HG02981 (cell line): ENCODE results near the gene LMCD1.
A peak's percentile ranks its signal among the peaks of the same experiment; 100 is the strongest.

Experiments
- ATAC-seq: cut with Tn5 transposase; IDR thresholded peaks from one replicate; pipeline ENCODE4 v1.9.1; 2021; ENCODE audit warnings: mild to moderate bottlenecking, moderate library complexity; ENCODE audit not compliant: unreplicated experiment

LMCD1 gene

DNA sequence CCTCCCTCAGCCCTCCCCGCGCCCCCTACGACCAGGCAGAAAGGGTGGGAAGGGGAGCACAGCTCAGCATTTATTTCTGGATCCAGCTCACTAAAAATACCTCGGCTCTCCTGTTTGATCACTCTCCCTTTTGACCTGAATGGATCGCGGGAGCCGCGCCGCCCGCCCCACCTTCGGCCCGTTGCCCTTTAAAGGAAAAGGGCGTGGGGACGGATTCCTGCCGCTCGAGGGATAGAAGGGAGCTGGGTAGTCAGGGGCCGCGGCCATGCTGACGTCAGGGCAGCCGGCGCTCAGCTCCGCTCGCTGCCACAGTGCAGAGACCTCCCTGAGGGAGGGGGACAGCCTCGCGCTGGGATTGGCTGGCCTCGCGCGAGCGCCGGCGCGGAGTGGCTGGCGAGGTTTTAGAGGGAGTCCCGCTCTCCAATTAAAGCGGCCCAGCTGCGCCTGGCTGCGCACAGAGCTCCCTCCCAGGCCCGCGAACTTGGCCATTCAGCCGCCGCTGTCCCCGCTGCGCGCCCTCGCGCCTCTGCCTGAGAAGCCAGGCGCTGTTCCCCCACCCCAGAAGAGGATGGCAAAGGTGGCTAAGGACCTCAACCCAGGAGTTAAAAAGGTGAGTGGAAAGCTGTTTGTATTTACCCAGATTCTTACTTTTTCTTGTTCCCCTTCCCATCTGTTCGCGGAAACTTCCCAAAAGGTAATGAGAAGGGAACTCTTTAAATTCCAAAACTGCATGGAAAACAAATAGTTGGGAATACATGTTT lies at the start of gene LMCD1:
LMCD1 (plus strand) TSS at position 453 of the 761 bp plus-strand sequence; CDS start at position 569, 116 bp downstream.
- ATAC-seq: peak; percentile 94

- no peak for ATAC-seq
Measured at GRCh38 chr3:8452112-8452511, 49.5 kb upstream of the LMCD1 start.

DNA sequence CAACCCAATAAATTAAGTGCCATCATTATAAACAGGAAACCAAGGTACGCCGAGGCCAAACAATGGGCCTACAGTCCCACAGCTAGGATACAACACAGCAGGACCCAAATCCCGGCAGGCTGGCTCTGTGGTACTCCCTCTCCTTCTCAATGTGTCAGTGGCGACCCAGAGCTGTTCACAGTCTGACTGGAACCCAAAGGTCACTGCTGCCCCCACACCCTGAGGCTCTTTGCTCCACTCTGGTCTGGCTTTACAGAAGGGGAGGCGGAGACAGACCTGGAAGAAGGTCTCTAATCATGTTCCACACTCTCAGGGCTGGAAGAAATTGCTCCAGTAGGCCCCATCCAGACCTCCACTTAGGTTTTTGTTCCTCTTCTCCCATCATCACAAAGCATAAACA lies 48.5 kb upstream of the LMCD1 start:
- ATAC-seq: no peak

DNA sequence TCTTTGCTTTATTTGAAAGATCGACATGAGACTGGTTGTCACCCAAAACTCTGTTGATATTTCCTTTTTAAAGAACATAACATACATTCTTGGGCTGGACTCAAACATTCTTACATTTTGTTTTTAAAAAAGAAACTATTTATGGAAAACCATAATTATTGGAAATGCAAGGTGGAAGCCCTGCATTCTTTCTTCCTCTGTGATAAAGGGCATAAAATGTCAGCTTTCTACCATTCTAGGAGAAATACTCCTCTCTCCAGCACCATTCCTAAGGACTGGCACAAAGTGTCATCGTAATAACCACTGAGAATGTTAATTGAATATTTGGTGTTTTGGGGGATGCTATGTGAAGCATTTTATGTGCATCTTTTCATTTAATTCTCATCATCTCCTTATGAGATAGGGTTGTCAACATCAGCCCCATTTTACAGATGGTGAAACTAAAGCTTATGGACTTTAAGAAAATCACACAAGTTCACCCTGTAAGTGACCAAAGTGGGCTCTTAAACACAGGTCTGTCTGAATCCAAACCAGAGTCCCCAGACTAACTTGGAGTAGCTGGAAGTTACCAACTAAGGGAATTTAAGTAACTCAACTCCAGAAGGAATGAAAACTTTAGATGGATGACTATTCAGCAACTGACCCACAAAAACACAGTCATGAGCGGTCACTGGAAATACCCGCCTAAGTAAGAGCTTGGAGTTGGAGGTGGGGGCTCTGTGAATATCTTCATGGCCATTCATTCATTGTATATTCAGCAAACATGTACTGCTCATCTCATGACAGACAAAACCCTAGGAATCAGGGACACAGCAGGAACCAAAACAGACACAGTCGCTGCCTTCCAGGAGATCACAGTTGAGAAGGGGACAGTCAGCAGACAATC lies 45.9 kb upstream of the LMCD1 start:
- ATAC-seq: no peak

GRCh38 chr3:8456412-8456811 lies 45.2 kb upstream of the LMCD1 start:
- ATAC-seq: no peak

- no peak for ATAC-seq
Measured at GRCh38 chr3:8457039-8457438, 44.6 kb upstream of the LMCD1 start.

DNA sequence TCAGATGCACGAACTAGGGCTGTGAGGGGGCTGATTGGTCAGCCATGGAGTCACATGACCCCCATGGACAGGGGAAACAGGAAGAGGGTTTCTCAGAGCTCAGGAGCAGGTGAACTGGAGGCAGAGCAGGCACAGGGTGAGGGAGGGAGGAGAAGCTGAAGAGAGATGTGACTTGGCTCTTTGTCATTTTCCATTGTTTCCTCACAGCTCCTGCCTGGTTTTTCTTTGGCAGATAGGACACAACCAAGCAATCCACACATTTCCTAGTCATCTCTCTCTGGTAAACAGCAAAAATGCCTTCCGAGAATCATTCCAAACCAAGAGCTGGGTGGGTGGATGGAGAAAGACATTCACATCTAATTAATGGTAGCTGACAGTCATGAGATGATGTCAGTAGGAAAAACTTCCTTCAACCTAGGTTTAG lies 43.4 kb upstream of the LMCD1 start:
- no peak for ATAC-seq

GRCh38 chr3:8458711-8459110 lies 42.9 kb upstream of the LMCD1 start:
- no peak for ATAC-seq

DNA sequence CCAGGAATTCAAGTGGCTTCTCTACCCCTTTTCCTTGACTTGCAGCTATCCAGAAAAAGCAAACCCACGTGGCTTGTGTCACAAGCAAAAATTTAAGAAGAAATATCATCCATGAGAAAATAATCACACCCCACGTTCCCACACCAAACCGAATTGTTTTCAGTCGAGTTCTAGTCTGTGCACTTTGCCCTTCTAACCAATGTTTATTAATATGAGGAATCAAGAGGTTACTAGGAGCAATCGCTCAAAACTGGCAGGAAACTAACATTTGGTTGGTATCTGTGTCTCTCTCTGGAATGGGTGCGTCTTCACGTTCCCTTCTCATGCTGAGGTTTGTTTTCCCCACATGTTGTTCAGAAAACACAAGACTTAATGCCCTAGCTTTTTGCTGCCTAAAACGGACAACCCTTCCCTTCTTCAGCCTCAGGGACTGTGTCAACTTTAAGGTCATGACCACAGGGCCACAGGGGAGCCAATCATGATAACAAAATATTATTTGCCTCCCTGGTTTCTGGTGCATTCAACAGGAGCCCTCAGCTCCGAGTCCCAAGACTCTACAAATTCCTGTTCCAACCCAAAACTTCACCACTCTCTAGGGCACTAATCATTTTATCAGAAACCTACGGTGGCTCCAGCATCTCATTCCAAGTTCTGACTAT lies 41.4 kb upstream of the LMCD1 start:
- ATAC-seq: no peak

GRCh38 chr3:8460815-8461456 lies 40.7 kb upstream of the LMCD1 start:
- ATAC-seq: no peak

DNA sequence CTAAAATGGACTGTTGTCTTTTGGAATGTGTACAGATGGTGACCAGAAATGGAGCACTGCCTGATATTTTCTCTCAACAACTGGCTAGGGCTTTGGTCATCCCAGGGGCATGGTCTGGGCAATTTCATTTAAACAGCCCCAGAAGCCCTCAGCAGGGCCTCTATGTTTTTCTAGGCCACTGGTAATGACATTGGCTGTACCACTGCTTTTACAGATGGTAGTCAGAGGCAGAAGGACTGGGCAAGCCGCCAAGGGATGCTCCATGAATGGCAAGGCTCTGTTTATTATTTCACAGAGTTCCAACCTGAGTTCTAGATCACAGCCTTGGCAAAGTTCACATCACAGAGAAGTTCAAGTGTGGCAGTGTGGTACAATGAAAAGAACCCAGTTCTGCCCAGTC lies 37.0 kb upstream of the LMCD1 start:
- ATAC-seq: no peak

DNA sequence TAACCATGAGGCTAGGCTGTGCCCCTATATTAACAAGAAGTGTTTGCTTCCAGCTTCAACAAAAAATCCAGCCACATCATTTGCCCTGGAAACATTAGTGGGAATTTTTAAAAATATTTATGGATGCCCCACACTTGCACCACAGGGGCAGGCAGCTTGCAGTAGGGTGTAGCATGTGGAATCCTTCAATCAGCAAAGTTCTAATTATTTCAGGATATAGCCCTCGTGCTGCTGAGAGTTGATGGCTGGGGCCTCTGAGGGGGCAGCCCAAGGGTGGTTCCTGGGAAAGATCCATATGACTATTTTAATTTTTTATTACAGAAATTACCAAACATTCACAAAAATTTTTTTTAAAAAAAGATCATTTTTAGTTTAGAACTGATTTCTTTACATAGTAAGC lies 35.1 kb upstream of the LMCD1 start:
- ATAC-seq: no peak

- no peak for ATAC-seq
Measured at GRCh38 chr3:8470801-8471200, 30.8 kb upstream of the LMCD1 start.

DNA sequence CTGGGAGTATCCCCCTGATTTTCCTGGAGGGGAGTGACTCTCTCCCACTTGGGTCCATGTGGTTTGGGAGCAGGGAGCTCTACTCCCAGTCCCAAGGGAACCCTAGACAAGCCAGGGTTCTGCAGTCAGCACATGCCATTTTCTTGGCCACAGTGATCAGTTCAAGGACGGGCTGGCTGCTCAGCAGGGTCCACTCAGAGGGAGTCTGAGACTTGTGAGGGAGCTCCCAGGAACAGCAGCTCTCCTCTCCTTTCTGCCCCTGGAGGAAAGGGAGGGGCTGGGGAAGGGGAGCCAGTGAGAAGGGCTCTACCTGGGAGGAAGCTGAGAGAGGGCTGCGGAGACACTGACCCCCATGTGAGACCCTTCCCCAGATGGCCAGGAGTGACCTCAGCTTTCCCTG lies 29.1 kb upstream of the LMCD1 start:
- ATAC-seq: no peak

GRCh38 chr3:8473029-8473428 lies 28.6 kb upstream of the LMCD1 start:
- no peak for ATAC-seq

- ATAC-seq: no peak
Measured at GRCh38 chr3:8473990-8474389, 27.6 kb upstream of the LMCD1 start.

DNA sequence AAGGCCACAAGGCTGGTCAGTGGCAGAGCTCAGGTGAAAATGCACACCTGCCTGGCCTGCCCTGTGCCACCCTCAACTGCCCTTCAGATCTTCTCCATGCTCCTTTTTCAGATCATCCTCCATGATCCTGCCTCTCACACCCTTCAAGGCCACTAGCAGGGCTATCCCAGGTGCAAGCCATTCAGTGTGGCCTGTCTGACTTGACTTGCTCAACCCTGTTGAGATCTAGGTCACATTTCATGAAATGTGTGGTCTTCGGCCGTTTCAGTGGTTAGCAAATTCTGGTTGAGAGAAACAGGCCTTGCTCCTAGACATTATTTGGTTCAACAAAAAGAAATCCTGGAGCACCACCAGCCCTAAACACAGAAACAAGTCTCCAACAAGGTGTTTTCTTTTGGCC lies 26.6 kb upstream of the LMCD1 start:
- ATAC-seq: no peak

- no peak for ATAC-seq
Measured at GRCh38 chr3:8480699-8481098, 20.9 kb upstream of the LMCD1 start.

DNA sequence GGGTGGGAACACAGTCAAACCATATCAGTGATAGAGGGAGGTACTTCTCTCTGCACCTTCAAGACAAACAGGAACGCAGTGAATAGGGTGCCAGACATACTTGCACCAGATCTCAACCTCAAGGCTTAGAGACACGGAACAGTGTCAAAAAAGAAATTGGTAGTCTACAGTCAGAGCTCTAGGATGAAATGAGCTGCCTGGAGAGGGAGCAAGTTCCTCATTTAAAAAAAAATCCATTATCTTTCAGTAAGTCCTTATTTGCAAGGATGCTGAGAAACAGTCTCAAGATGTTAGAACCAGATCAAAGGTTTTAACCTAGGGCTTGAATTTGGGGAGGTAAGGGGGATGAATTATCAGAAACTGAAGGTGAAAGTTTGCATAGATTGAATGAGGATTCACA lies 20.2 kb upstream of the LMCD1 start:
- no peak for ATAC-seq

- no peak for ATAC-seq
Measured at GRCh38 chr3:8482263-8482662, 19.4 kb upstream of the LMCD1 start.
